GM18511 (cell line): ENCODE data around the gene ST3GAL5.

Experiments
- ATAC-seq: cut with Tn5 transposase; IDR thresholded peaks from one replicate; pipeline ENCODE4 v1.9.1; 2021; ENCODE audit warnings: mild to moderate bottlenecking, moderate library complexity; ENCODE audit not compliant: unreplicated experiment

Gene ST3GAL5

GRCh38 chr2:85793584-85793983 lies 95.2 kb downstream of the ST3GAL5 start:
- no peak for ATAC-seq

DNA sequence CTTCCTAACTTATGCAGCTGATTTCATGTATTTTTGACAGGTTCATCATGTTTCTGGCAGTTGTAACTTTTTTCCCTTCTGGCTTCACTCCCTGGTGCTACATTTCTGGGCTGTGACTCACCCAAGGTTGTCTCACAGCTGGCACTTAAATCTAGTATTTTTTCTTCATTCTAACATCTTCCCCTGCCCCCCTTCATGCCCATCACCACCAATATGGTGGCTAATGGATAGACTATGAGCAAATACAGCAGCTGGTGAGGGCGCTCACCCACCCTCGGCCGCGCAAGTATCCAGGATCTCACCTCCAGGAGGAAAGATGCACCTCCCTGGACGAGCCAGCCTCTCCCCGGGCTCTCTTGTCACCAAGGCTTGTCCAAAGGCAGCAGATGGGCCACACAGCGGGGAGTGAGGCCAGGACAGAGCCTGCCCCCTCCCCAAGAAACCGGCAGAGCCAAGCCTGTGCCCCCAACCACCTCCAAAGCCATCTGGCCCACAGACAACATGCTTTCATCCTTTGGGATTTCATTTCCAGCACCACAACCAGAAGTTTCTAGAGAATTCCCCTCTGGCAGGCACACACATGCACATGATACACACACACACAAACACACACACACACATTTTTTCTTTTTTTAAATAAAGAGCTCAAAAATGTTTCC lies 95.9 kb downstream of the ST3GAL5 start:
- no peak for ATAC-seq

- no peak for ATAC-seq
Observed at GRCh38 chr2:85791704-85792565, 96.9 kb downstream of the ST3GAL5 start.

DNA sequence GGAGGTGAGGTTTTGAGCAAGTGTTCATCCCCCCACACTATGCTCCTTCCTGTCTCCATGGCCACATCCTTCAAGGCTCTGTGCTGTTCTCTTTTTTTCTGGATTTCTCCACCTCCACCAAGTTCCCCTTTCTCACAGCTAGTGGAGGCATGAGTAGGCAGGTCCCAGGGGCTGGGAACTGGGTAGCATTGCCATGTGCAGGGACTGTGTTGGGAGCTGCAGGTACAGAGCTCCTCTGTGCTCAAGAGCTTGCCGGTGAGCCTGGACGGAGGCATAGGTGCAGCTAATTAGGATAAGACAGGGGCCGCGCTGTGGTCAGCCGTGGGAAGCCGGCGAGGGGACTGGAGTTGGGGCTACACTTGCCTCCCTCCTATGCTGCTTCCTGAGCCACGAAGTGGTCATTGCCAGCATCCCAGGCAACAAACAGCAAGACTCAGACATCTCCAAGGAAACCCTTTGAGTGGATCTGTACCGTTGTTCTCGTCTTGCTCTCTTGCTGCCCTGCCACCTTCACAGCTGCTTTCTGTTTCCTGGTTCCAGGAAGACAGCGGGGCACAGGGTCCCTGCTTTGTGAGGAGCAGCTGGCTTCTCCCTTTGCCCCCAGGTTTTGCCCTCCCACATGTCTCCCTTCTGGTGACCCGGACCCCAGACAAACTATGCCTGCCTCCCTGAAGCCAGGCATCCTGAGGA lies 98.1 kb downstream of the ST3GAL5 start:
- no peak for ATAC-seq

- no peak for ATAC-seq
Observed at GRCh38 chr2:85790032-85790431, 98.8 kb downstream of the ST3GAL5 start.

DNA sequence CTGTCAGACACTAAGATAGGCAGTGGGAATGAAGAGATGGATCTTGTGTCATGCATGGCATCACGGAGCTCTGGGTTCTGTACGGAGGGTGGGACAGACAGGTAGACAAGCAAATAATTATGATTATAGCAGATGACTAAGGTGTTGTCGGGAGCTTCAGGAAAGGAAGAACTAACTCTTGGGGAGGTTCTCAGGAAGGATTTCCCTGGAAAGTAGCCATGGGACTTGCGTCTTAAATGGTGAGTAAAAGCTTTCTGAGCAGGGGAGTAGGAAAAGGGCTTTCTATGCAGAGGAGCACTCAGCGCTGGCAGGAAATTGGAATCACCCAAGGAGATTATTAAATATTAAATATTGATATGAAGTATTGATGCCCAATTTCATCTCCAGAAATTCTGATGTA lies 99.5 kb downstream of the ST3GAL5 start:
- ATAC-seq = no peak

- ATAC-seq = no peak
Observed at GRCh38 chr2:85788603-85789002, 100.2 kb downstream of the ST3GAL5 start.

GRCh38 chr2:85787981-85788340 lies 100.8 kb downstream of the ST3GAL5 start:
- no peak for ATAC-seq

DNA sequence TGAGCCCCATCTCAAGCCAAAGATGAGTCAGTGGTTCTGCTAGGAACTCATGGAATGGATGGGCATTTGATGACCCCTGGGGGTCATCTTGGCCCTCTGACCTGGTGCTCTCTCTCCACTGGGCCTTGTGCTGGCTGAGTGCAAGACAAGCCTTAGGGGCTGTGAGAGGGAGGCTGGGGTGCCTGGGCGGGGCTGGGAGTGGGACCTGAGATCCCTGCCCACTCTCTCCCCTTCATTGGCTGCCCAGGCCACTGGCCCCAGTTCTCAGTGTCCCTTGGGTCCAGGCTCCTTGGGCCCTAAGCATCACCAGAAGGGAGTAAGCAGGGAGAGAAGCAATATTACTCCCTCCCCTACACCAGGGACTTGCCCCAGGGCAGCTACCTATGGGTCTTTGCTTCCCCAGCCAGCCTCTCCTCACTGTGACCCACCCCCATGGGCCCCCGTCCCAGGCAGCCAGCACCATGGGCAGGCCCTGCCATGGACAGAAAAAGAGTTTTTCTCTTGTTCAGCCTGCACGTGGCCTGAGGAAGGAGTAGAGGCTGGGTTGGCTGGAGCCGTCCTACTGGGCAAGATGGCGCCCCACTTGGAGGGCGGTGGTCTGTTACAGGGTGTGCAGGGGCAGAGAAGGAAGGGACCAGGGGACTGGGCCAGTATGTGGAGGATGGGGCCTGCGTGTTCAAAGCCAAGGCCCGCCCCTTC lies 101.4 kb downstream of the ST3GAL5 start:
- no peak for ATAC-seq
